HAP-1 (cell line): ENCODE data around the gene TIMM50.
A peak's percentile ranks its signal among the peaks of the same experiment; 100 is the strongest.

Experiments
- DNase-seq, 2 experiments: peaks; one replicate each; pipeline ENCODE4 v3.0.0-alpha.2; 2016 to 2020; ENCODE audit warnings: low spot score in 2 of 2
- H3K27me3 ChIP-seq: fragments of 250-450 bp; sonication (Bioruptor Pico); 2 replicates; pipeline ENCODE4 v1.5.1; 2020; ENCODE audit warnings: low read depth, mild to moderate bottlenecking, moderate library complexity
- H3K36me3 ChIP-seq: fragments of 250-450 bp; sonication (Bioruptor Pico); replicated peaks from 2 replicates; pipeline ENCODE4 v1.5.1; 2020; ENCODE audit warnings: mild to moderate bottlenecking
- H3K4me1 ChIP-seq: fragments of 250-450 bp; sonication (Bioruptor Pico); 2 replicates; pipeline ENCODE4 v1.5.1; 2020; ENCODE audit warnings: mild to moderate bottlenecking
- H3K4me3 ChIP-seq: fragments of 250-450 bp; sonication (Bioruptor Pico); 2 replicates; pipeline ENCODE4 v1.5.1; 2020; ENCODE audit warnings: mild to moderate bottlenecking, moderate library complexity
- H3K9me3 ChIP-seq: fragments of 250-450 bp; sonication (Bioruptor Pico); 2 replicates; pipeline ENCODE4 v1.5.1; 2020; ENCODE audit warnings: mild to moderate bottlenecking, moderate library complexity
- in situ Hi-C: fragments of 300-500 bp; cut with MboI; formaldehyde crosslinking; loops from 3 replicates; pipeline ENCODE4 v1.14.3; 2020; ENCODE audit warnings: low sequenced_read_pairs, inconsistent platforms, mixed read lengths

TIMM50 gene

DNA sequence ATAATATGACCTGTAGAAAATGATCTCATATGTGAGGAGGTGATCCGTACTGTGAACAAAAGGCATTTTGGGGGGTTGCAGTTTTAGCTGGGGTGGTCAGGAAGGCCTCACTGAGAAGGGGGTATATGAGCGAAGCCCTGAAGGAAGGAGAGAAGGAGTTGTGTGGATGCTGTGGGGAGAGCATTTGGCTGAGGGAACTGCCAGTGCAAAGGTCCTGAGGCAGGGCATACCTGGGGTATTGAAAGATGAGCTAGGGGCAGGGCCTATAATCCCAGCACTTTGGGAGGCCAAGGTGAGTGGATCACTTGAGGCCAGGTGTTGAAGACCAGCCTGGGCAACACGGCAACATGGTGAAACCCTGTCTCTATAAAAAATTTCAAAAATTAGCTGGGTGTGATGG lies 36.8 kb downstream of the TIMM50 start:
- Histone ChIP-seq H3K36me3 (no peaks in the 10 kb centered on the region), H3K9me3 (no peaks in the 10 kb centered on the region), H3K4me3 (no peak overlapping the region), H3K27me3 (no peaks in the 10 kb centered on the region), H3K4me1 (peaks cover 16% of the 10 kb centered on the region)
- in situ Hi-C loops, result no loop called here
- no peak for DNase-seq

DNA sequence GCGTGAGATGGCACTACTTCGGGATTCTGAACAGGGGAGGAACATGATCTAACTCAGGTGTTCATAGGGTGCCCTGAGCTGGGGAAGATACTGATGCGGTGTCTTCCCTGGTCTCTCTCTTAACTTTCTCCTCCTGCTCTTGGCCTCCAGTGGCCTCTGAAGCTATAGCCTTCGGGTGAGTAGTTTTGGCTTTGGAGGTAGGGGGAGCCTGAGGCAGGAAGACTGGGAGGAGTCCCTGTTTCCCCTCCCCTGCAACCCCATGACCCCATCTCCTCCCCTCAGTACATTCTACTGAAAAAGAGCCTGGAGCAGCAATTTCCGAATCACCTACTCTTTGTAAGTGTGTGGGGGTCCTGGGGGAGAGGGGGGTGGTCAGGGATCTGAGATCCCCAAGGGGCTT lies 37.8 kb downstream of the TIMM50 start:
- Histone ChIP-seq H3K4me1 (peaks cover 16% of the 10 kb centered on the region), H3K4me3 (no peak overlapping the region), H3K36me3 (no peaks in the 10 kb centered on the region), H3K27me3 (no peaks in the 10 kb centered on the region), H3K9me3 (no peaks in the 10 kb centered on the region)
- no peak for DNase-seq
- in situ Hi-C loops, result no loop called here

DNA sequence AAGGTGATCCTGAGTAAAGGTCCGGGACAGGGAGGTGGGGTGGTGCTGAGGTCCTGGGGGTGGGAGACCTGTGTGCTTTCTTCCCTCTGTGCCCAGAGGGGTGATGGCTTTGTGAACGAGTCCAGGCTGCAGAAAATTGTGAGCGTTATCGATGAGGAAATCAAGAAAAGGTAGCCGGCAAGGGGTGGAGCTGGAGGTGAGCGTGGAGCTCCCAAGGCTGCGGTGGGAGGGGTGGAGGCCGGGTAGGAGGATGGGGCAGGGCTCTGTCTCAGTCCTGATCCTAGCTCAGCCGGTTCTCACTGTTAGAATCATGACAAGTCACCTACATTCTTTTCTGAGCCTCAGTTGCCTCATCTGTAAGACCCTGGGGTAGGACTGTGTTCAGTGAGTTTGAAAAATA lies 38.3 kb downstream of the TIMM50 start:
- no peaks in the 10 kb centered on the region for H3K27me3 ChIP-seq
- H3K4me1 ChIP-seq, result peaks cover 16% of the 10 kb centered on the region
- no peak for DNase-seq
- H3K9me3 ChIP-seq, result no peaks in the 10 kb centered on the region
- in situ Hi-C loops, result no loop called here
- H3K4me3 ChIP-seq, result no peak overlapping the region
- no peaks in the 10 kb centered on the region for H3K36me3 ChIP-seq

DNA sequence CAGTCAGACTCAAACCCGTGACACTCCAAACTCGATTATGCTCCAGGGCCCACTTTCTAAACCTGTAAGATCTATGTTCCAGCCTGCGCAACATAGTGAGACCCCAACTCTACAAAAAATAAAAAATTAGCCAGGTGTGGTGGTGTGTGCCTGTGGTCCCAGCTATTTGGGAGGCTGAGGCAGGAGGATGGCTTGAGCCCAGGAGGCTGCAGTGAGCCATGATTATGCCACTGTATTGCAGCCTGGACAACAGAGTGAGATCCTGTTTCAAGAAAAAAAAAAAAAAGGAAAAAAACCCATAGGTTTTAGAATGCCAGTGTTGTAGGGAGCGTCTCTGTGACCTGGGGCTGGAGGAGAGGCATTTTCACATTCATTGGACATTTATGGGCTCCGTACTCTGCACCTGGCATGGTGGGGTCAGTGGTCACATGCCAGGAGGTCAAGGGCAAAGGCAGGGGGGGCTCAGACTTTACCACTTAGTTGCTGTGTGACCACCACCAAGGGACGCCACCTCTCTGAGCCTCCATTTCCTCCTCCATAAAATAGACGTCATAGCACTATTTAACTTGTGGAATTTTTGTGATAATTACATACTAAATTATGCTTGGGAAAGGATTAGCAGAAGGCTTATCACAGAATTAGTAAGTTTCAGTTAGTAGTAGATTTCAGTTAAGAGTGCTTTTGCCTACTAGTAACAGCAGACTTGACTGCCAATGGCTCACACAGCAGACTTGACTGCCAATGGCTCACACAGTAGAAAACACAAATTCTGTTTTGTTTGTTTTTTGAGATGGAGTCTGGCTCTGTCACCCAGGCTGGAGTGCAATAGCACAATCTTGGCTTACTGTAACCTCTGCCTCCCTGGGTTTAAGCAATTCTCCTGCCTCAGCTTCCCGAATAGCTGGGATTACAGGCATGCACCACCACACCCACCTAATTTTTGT lies 40.2 kb downstream of the TIMM50 start:
- in situ Hi-C loops, result no loop called here
- Histone ChIP-seq H3K36me3 (no peaks in the 10 kb centered on the region), H3K9me3 (no peaks in the 10 kb centered on the region), H3K4me1 (peaks cover 16% of the 10 kb centered on the region), H3K27me3 (no peaks in the 10 kb centered on the region), H3K4me3 (no peak overlapping the region)
- DNase-seq, result no peak

DNA sequence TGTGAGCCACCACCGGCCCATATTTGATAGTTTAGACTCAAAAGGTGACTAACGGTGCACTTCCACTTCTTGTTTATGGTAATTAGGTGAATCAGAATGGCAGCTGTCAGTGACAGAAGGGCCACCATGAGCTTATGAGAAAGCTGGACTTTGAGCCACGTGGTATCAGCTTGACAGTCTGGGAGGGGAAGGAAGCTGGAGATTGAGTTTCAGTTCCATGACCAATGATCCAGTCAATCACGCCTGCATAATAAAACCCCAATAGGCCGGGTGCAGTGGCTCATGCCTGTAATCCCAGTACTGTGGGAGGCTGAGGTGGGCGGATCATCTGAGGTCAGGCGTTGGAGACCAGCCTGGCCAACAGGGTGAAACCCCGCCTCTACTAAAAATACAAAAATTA lies 43.9 kb downstream of the TIMM50 start:
- no peaks in the 10 kb centered on the region for H3K27me3 ChIP-seq
- H3K4me1 ChIP-seq, result peaks cover 16% of the 10 kb centered on the region
- H3K9me3 ChIP-seq, result no peaks in the 10 kb centered on the region
- H3K4me3 ChIP-seq, result no peak overlapping the region
- no peak for DNase-seq
- in situ Hi-C loops, result no loop called here
- no peaks in the 10 kb centered on the region for H3K36me3 ChIP-seq

DNA sequence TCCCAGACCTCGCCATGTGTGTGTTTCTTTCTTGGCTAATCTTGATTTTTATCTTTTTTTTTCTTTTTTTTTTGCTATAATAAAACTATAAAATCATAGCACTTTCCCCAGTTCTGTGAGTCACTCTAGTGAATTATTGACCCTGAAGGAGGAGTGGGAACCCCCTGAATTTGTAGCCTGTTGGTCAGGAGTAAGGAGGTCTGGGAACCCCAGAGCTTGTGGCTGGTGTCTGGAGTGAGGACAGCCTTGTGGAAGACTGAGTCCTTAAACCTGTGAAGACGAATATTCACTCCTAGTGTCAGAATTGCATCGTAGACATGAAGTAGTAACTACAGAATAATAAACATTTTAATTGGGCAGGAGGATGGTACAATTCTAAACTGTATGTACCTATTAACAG lies 44.6 kb downstream of the TIMM50 start:
- Histone ChIP-seq H3K27me3 (no peaks in the 10 kb centered on the region), H3K4me1 (peaks cover 13% of the 10 kb centered on the region), H3K36me3 (no peaks in the 10 kb centered on the region), H3K9me3 (no peaks in the 10 kb centered on the region), H3K4me3 (no peak overlapping the region)
- in situ Hi-C loops, result no loop called here
- no peak for DNase-seq

DNA sequence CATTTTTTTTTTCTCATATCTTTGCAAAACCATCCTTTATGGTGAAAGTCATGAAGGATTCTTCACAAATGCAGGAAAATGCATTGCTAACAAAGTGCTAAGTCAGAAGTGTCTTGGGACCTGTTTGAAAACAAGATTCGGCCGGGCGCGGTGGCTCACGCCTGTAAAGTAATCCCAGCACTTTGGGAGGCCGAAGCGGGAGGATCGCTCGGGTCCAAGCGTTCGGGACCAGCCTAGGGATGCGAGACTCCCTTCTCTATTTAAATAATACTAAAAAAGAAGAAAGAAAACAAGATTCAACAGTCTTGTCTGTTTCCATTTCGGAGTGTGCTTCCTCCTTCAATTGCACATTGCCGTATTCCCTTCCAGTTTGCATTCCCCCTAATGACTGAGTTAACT lies 51.2 kb downstream of the TIMM50 start:
- H3K36me3 ChIP-seq, result no peaks in the 10 kb centered on the region
- H3K4me3 ChIP-seq, result peak overlapping the region; percentile 87
- in situ Hi-C loops, result loop anchor here (5.0 to 10.0 kb wide), 2 partner anchors 55 to 87 kb away; partner anchors contain the start of gene SUPT5H
- no peaks in the 10 kb centered on the region for H3K27me3 ChIP-seq
- H3K4me1 ChIP-seq, result peaks cover 17% of the 10 kb centered on the region
- DNase-seq, result peak in 1 of 2 experiments; percentile 30
- H3K9me3 ChIP-seq, result no peaks in the 10 kb centered on the region

DNA sequence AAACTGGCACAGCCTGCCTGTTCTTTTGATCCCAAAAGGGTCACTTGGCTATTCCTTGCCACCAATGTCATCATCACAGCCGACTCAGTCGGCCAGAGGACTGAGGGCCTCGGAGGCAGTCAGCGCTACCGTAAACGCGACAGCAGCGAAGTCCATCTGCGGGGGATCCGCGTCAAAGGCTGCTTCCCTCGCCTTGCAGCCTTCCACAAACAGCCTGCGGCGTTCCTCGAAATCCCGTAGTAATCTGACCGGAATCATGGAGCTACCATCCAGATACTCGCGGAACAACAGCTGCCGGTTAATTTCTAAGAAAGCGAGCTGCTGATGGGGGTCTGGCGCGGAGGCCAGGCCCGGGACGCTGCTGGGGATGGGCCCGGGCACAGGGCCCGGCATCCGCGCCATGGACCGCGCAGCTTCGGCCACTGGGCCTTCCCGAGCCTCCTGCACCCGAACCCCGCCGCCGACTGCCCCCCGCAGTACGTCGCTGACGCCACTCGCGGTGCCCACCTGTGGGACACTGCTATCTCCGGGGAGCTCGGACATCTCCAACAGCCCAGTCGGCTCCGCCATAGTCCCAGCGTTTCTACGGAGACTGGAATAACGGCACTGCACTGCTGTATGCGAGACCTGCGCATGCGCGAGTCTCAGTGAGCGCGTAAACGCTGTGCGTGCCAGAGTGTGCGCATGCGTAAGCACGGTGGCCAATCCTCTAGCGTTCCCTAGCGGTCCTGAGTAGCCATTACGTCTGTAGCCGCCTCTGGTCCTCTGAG lies 51.8 kb downstream of the TIMM50 start, which contains the start of gene EID2B:
Gene EID2B (minus strand): TSS at position 620 of the 770 bp plus-strand sequence. CDS start 50 bp downstream, at position 570.
- Histone ChIP-seq H3K9me3 (no peaks in the 10 kb centered on the region), H3K36me3 (no peaks in the 10 kb centered on the region)
- in situ Hi-C loops, result loop anchor here (5.0 to 10.0 kb wide), 2 partner anchors 55 to 88 kb away; partner anchors contain the start of gene SUPT5H

DNA sequence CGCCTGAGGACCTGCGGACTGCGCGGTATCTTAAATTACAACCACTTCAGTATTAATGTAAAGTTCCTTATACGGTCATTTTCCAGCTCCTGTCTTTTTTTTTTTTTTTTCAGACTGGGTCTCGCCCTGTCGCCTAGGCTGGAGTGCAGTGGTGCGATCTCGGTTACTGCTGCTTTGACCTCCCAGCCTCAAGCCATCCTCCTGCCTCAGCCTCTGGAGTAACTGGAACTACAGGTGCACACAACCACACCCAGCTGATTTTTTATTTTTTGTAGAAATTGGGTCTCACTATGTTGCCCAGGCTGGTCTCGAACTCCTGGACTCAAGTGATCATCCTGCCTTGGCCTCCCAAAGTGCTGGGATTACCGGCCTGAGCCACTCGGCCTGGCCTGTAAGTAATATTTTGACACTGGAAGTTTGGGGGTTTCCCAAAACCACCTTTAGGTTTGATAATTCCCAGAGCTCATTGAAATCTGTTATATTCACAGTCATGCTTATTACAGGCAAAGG lies 52.4 kb downstream of the TIMM50 start:
- in situ Hi-C loops, result loop anchor here (5.0 to 10.0 kb wide), 2 partner anchors 56 to 88 kb away; partner anchors contain the start of gene SUPT5H
- Histone ChIP-seq H3K4me1 (peaks cover 10% of the 10 kb centered on the region), H3K4me3 (peak overlapping the region; percentile 87), H3K9me3 (no peaks in the 10 kb centered on the region), H3K36me3 (no peaks in the 10 kb centered on the region), H3K27me3 (no peaks in the 10 kb centered on the region)
- no peak for DNase-seq

More for the DNA sequence above, 51.8 kb downstream of the TIMM50 start, which contains the start of gene EID2B:
- peak; percentile 95 for DNase-seq
- peaks cover 14% of the 10 kb centered on the region for H3K4me1 ChIP-seq
- peak within 1 kb of the TSS; percentile 87 for H3K4me3 ChIP-seq
- H3K27me3 ChIP-seq, result no peaks in the 10 kb centered on the region

DNA sequence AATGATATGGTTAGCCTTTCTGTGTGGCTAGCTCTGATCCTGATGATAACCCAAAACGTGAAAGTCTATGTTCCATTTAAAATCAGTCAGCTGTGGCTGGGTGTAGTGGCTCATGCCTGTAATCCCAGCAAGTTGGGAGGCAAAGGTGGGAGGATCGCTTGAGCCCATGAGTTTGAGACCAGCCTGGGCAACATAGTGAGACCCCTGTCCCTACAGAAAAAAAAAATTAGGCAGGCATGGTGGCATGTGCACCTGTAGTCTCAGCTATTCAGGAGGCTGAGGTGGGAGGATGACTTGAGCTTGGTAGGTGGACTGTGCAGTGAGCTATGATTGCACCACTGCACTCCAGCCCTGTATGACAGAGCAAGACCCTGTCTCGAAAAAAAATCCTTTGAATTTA lies 53.2 kb downstream of the TIMM50 start:
- in situ Hi-C loops, result loop anchor here (5.0 to 10.0 kb wide), 2 partner anchors 56 to 89 kb away; partner anchors contain the start of gene SUPT5H
- H3K36me3 ChIP-seq, result no peaks in the 10 kb centered on the region
- no peak overlapping the region for H3K4me3 ChIP-seq
- peaks cover 14% of the 10 kb centered on the region for H3K4me1 ChIP-seq
- DNase-seq, result no peak
- no peaks in the 10 kb centered on the region for H3K27me3 ChIP-seq
- no peaks in the 10 kb centered on the region for H3K9me3 ChIP-seq

DNA sequence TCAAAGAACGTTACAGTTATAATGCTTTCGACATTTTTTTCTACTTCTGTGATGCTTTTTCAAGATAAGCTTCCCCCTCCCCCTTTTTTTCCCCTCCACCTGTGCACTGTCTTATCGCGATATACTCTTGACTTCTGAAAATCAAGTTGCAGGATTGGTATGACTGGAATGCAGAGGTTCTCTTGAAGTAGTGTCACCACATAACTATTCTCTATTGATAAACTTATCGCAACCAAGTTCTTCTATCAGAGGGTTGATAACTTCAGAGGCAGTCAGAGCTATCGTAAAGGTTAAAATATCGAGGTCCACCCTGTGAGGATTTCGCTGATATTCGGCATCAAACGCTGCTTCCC lies 58.5 kb downstream of the TIMM50 start:
- Histone ChIP-seq H3K4me1 (peaks cover 23% of the 10 kb centered on the region), H3K4me3 (peak overlapping the region; percentile 93), H3K9me3 (no peaks in the 10 kb centered on the region), H3K27me3 (no peaks in the 10 kb centered on the region), H3K36me3 (no peaks in the 10 kb centered on the region)
- in situ Hi-C loops, result loop anchor here (10.0 kb wide), 1 partner anchor 94 kb away; the partner anchor contains the start of gene SUPT5H
- DNase-seq, result no peak

DNA sequence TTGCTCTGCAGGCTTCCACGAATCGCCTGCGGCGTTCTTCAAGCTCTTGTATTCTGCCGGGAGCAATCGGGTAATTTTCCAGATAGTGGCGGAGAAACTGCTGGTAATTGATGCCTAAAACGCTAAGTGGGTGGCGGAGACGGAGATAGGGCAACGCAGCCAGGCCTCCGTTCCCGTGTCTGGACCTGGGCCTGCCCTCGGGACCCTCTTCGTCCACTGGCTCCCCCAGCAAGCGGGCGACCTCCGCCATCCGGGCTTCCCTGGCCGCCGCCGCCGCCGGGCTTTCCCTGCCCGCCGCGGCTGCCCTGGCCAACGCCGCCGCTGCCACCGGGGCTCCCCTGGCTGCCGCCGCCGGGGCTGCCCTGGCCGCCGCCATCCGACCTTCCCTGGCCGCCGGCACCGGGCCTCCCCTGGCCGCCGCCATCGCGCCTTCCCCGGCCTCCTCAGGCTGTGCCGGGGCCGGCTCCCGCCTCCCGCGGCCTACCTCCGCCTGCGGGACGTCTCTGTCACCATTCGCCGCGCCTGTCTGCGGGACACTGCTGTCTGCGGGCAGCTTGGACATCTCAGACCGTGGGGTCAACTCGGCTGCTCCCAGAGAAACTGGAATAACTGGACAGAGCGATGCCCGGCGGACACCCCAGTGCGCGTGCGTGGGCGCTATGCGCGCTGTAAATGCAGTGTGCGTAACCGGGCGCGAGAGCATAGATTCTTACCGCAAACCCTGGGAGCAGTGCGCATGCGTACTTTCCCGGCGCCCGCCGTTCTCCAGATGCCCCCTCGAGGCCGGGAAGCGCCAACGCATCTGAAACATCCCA lies 59.1 kb downstream of the TIMM50 start, which contains the start of gene EID2:
Gene EID2 (minus strand): TSS at position 644 of the 815 bp plus-strand sequence. CDS start 82 bp downstream, at position 562.
- Histone ChIP-seq H3K36me3 (no peaks in the 10 kb centered on the region), H3K4me3 (peak within 1 kb of the TSS; percentile 93), H3K9me3 (no peaks in the 10 kb centered on the region), H3K4me1 (peaks cover 23% of the 10 kb centered on the region), H3K27me3 (no peaks in the 10 kb centered on the region)
- in situ Hi-C loops, result loop anchor here (10.0 kb wide), 1 partner anchor 95 kb away; the partner anchor contains the start of gene SUPT5H
- DNase-seq, result peak; percentile 89 to 95

DNA sequence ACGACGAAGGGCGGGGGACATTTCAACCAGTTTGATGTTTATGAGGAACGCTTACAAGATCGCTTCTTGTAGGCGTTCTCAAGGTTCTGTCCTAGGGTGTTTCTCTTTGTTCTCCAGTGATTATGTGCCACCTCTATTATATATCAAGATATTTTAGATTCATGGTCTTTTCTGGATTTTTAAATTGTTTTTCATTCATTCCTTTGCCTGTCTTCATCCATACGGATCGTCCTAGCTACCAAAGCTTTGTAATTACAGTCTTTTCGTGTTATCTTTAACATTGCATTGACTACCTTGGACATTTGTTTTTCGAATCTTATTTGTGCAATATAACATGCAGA lies 59.7 kb downstream of the TIMM50 start:
- Histone ChIP-seq H3K9me3 (no peaks in the 10 kb centered on the region), H3K36me3 (no peaks in the 10 kb centered on the region), H3K4me3 (peak overlapping the region; percentile 93), H3K27me3 (no peaks in the 10 kb centered on the region), H3K4me1 (peaks cover 23% of the 10 kb centered on the region)
- in situ Hi-C loops, result no loop called here
- DNase-seq, result no peak
